Superior temporal gyrus (tissue), 1 donor: Measurements from ENCODE around the gene UPF2.
A peak's percentile ranks its signal among the peaks of the same experiment; 100 is the strongest.

ENCODE experiments used
- DNase-seq: peaks from one replicate; pipeline ENCODE4 v3.0.0-alpha.2; 2016; ENCODE audit errors: extremely low spot score

Gene UPF2

GRCh38 chr10:11882646-11883375, 159.8 kb downstream of the UPF2 start:
- DNase-seq, result no peak

- no peak for DNase-seq
These were observed 160.9 kb downstream of the UPF2 start for GRCh38 chr10:11881477-11882417.

- DNase-seq, result no peak
These were observed 161.6 kb downstream of the UPF2 start for GRCh38 chr10:11881030-11881476.

GRCh38 chr10:11880151-11881029, 162.2 kb downstream of the UPF2 start:
- DNase-seq, result no peak

- DNase-seq, result no peak
These were observed 163.1 kb downstream of the UPF2 start for GRCh38 chr10:11879387-11880094.

- DNase-seq, result no peak
These were observed 163.8 kb downstream of the UPF2 start for GRCh38 chr10:11878776-11879175.

- DNase-seq, result no peak
These were observed 165.1 kb downstream of the UPF2 start for GRCh38 chr10:11877591-11877905.

- no peak for DNase-seq
These were observed 165.6 kb downstream of the UPF2 start for GRCh38 chr10:11876805-11877590.

GRCh38 chr10:11876324-11876723, 166.3 kb downstream of the UPF2 start:
- no peak for DNase-seq

- DNase-seq, result no peak
These were observed 166.9 kb downstream of the UPF2 start for GRCh38 chr10:11875494-11876281.

- peak; percentile 13 for DNase-seq
These were observed 167.8 kb downstream of the UPF2 start for GRCh38 chr10:11874568-11875493.

GRCh38 chr10:11871466-11871865, 171.1 kb downstream of the UPF2 start:
- no peak for DNase-seq

GRCh38 chr10:11870900-11871400, 171.7 kb downstream of the UPF2 start:
- DNase-seq, result no peak

- no peak for DNase-seq
These were observed 172.2 kb downstream of the UPF2 start for GRCh38 chr10:11870461-11870780.
